Adrenal gland (tissue), 5 donors: ENCODE results near the gene EGLN1.

Source experiments
- POLR2A ChIP-seq, 2 donors: fragments of 450-650 bp; IDR thresholded peaks; one replicate each; pipeline ENCODE4 v1.6.1; 2017; ENCODE audit warnings: antibody characterized with exemption in 2 of 2, mild to moderate bottlenecking in 2 of 2, moderate library complexity in 1 of 2
- TF ChIP-seq, protein P1 (sequence below), 6 experiments: fragments of 450-650 bp in 4 of 6; fragments of 200-600 bp in 2 of 6; sonication (generic) in 1 of 6; IDR thresholded peaks; 1 replicate in 5 of 6; 2 replicates in 1 of 6; pipeline versions ENCODE4 v1.5.1 to v1.8.0; 2016 to 2021; ENCODE audit warnings: antibody characterized with exemption in 6 of 6, mild to moderate bottlenecking in 2 of 6, moderate library complexity in 1 of 6
- donor health status: DM: no; HTN: no; CAD: no.

- TF ChIP-seq, protein P1, sequence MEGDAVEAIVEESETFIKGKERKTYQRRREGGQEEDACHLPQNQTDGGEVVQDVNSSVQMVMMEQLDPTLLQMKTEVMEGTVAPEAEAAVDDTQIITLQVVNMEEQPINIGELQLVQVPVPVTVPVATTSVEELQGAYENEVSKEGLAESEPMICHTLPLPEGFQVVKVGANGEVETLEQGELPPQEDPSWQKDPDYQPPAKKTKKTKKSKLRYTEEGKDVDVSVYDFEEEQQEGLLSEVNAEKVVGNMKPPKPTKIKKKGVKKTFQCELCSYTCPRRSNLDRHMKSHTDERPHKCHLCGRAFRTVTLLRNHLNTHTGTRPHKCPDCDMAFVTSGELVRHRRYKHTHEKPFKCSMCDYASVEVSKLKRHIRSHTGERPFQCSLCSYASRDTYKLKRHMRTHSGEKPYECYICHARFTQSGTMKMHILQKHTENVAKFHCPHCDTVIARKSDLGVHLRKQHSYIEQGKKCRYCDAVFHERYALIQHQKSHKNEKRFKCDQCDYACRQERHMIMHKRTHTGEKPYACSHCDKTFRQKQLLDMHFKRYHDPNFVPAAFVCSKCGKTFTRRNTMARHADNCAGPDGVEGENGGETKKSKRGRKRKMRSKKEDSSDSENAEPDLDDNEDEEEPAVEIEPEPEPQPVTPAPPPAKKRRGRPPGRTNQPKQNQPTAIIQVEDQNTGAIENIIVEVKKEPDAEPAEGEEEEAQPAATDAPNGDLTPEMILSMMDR (IDR thresholded peaks at IDR 0.05) = no peak
- TF ChIP-seq POLR2A (IDR thresholded peaks at IDR 0.05) = no peak
Measured at GRCh38 chr1:231460614-231461013, 38.5 kb upstream of the EGLN1 start.
